ENCODE data around the gene GIMAP5.

GIMAP5 gene

GRCh38 chr7:150784120-150784736, 47.0 kb downstream of the GIMAP5 start:
- no peak overlapping the region for H3K4me2 ChIP-seq
- no peak overlapping the region for H3K27ac ChIP-seq
- H3K4me3 ChIP-seq (IDR thresholded peaks at IDR 0.05; ENCODE audit: insufficient read depth, low read depth, low read length): no peak overlapping the region
- H2AFZ ChIP-seq (ENCODE audit: low read depth): no peak overlapping the region
- H3K36me3 ChIP-seq (ENCODE audit: insufficient read depth): no peaks in the 10 kb centered on the region
- no peaks in the 10 kb centered on the region for H3K27me3 ChIP-seq (ENCODE audit: insufficient read depth, low read depth)
- H3K79me2 ChIP-seq (ENCODE audit: insufficient read depth, low read depth): no peaks in the 10 kb centered on the region
- no peak overlapping the region for H3K9ac ChIP-seq
- no peaks in the 10 kb centered on the region for H3K4me1 ChIP-seq (ENCODE audit: low read depth, poor library complexity, severe bottlenecking)
- TF ChIP-seq CTCF (conservative IDR thresholded peaks at IDR 0.05; ENCODE audit: low read depth, low read length): no peak
- no peaks in the 10 kb centered on the region for H4K20me1 ChIP-seq (ENCODE audit: insufficient read depth)

GRCh38 chr7:150784954-150785353, 47.7 kb downstream of the GIMAP5 start:
- no peaks in the 10 kb centered on the region for H3K36me3 ChIP-seq (ENCODE audit: insufficient read depth)
- no peak for TF ChIP-seq CTCF (conservative IDR thresholded peaks at IDR 0.05; ENCODE audit: low read depth, low read length)
- H3K27me3 ChIP-seq (ENCODE audit: insufficient read depth, low read depth): no peaks in the 10 kb centered on the region
- H3K4me3 ChIP-seq (IDR thresholded peaks at IDR 0.05; ENCODE audit: insufficient read depth, low read depth, low read length): no peak overlapping the region
- H3K27ac ChIP-seq: no peak overlapping the region
- no peak overlapping the region for H3K9ac ChIP-seq
- H2AFZ ChIP-seq (ENCODE audit: low read depth): no peak overlapping the region
- no peaks in the 10 kb centered on the region for H3K79me2 ChIP-seq (ENCODE audit: insufficient read depth, low read depth)
- no peaks in the 10 kb centered on the region for H4K20me1 ChIP-seq (ENCODE audit: insufficient read depth)
- H3K4me2 ChIP-seq: no peak overlapping the region
- H3K4me1 ChIP-seq (ENCODE audit: low read depth, poor library complexity, severe bottlenecking): no peaks in the 10 kb centered on the region

- no peaks in the 10 kb centered on the region; the same call in 1 of the 2 replicates for H3K27me3 ChIP-seq (ENCODE audit: insufficient read depth, low read depth)
- H4K20me1 ChIP-seq (ENCODE audit: insufficient read depth): no peaks in the 10 kb centered on the region
- H3K4me2 ChIP-seq: no peak overlapping the region
- no peak overlapping the region for H2AFZ ChIP-seq (ENCODE audit: low read depth)
- H3K36me3 ChIP-seq (ENCODE audit: insufficient read depth): no peaks in the 10 kb centered on the region
- H3K4me3 ChIP-seq (IDR thresholded peaks at IDR 0.05; ENCODE audit: insufficient read depth, low read depth, low read length): no peak overlapping the region
- no peak overlapping the region for H3K27ac ChIP-seq
- H3K79me2 ChIP-seq (ENCODE audit: insufficient read depth, low read depth): no peaks in the 10 kb centered on the region
- H3K4me1 ChIP-seq (ENCODE audit: low read depth, poor library complexity, severe bottlenecking): no peaks in the 10 kb centered on the region
- no peak for TF ChIP-seq CTCF (conservative IDR thresholded peaks at IDR 0.05; ENCODE audit: low read depth, low read length)
- H3K9ac ChIP-seq: no peak overlapping the region
Observed at GRCh38 chr7:150787321-150788281, 50.4 kb downstream of the GIMAP5 start.

GRCh38 chr7:150788474-150789269, 51.5 kb downstream of the GIMAP5 start:
- Histone ChIP-seq H3K27ac (no peak overlapping the region), H3K4me3 (IDR thresholded peaks at IDR 0.05; ENCODE audit: insufficient read depth, low read depth, low read length) (no peak overlapping the region), H4K20me1 (ENCODE audit: insufficient read depth) (no peaks in the 10 kb centered on the region), H3K27me3 (ENCODE audit: insufficient read depth, low read depth) (no peaks in the 10 kb centered on the region; the same call in 1 of the 2 replicates), H3K9ac (no peak overlapping the region), H3K79me2 (ENCODE audit: insufficient read depth, low read depth) (no peaks in the 10 kb centered on the region), H3K4me1 (ENCODE audit: low read depth, poor library complexity, severe bottlenecking) (no peaks in the 10 kb centered on the region), H3K4me2 (no peak overlapping the region), H3K36me3 (ENCODE audit: insufficient read depth) (no peaks in the 10 kb centered on the region), H2AFZ (ENCODE audit: low read depth) (no peak overlapping the region)
- no peak for TF ChIP-seq CTCF (conservative IDR thresholded peaks at IDR 0.05; ENCODE audit: low read depth, low read length)

Data from KMS-11 (cell line).